ENCODE results near the gene NTN1.

NTN1 gene

GRCh38 chr17:9006175-9006767 is 15.0 kb upstream of the NTN1 start:
- DNase-seq = no peak

DNA sequence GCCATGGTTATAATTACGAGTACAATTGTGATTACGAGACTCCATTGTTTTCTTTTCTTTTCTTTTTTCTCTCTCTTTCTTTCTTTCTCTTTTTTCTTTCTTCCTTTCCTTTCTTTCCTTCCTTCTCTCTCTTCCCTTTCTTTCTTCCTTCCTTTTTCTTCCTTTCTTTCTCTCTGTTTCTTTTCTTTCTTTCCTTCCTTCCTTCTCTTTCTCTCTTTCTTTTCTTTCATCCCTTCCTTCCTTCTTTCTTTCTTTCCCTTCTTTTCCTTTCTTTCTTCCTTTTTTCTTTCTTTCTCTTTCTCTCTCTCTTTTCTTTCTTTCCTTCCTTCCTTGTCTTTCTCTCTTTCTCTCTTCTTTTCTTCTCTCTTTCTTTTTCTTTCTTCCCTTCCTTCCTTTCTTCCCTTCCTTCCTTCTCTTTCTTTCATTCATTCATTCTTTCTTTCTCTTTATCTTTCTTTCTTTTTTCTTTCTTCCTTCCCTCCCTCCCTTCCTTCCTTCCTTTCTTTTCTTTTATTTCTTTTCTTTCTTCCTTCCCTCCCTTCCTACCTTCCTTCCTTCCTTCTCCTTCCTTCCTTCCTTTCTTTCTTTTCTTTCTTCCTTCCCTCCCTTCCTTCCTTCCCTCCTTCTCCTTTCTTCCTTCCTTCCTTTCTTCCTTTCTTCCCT is 14.1 kb upstream of the NTN1 start:
- DNase-seq = no peak

- DNase-seq = no peak
These were observed 12.2 kb upstream of the NTN1 start for GRCh38 chr17:9009096-9009495.

GRCh38 chr17:9009737-9010136 is 11.6 kb upstream of the NTN1 start:
- DNase-seq = no peak

DNA sequence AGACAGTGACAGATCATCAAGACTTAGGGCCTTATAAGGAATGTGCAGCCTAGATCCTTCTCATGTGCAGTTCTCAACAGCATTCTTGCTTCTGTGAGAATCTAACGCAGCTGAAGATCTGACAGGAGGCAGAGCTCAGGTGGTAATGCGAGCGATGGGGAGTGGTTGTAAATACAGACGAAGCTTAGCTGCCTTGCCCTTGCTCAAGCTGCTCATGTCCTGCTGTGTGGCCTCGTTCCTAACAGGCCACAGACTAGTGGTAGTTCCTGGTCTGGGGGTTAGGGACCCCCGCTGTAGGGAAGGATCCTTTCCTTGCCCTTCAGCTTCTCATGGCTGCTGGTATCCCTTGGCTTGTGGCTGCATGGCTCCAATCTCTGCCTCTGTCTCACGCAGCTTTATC is 10.3 kb upstream of the NTN1 start:
- no peak for DNase-seq

DNA sequence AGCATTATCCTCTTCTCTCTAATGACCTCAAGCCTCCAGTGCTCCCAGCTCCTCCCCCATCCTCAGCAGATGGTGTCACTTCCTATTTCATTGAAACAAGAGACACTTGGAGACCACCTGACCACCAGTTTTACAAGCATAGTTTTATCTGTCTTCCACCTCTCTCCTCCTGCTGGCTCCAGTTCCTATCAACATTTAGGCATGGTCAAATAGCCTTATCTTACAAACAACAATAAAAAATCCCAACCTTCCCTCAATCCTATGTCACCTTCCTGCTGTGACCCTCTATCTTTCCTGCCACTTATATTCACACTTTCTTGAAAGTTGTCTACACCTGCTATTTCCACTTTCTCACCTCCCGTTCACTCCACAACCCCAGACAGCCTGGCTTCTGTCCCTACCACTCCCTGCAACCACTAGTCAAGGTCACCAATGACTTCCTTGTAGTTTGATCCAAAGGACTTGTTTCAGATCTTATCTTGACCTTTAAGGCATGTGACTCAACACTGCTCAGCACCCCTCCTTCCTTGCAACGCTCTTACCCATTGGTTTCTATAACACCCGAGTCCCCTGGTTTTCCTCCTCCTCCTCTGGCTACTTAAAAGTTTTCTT is 4.3 kb upstream of the NTN1 start:
- DNase-seq = no peak

DNA sequence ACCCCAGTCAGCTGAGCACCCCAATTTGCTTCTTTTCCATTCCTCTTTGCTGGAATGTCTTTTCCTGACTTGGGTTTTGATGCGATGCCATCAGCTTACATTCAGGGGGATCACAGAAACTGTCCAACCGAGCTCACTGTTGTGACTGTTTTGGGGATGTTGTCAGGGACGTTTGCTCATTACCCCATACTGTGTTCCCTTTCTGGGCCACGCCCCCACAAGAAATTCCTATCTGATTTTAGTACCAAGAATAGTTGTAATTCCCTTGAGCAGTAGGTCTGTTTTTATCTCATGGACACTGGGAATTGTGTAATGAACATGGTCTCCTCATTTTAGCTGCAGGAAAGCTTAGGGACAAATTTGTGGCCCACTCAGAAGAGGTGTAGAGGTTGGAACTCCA is 2.6 kb upstream of the NTN1 start:
- no peak for DNase-seq

- DNase-seq = no peak
These were observed 1.1 kb upstream of the NTN1 start for GRCh38 chr17:9020096-9020823.

DNA sequence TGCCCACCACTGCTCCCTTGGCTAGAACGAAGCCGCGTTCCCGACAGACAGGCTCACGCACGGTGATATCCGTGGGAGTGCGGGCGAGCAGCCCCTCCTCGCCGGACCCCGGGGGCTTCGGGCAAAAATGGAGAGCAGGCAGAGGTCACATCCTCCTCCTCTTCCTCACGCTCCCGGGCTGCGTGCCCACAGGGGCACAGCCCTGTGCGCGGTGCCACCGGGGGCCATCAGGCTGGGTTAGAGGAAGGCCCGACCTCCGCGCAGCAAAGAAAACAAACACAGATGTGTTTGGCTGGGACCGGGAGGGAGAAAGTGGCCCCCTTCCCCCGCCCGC is 519 bp upstream of the NTN1 start:
- no peak for DNase-seq

DNA sequence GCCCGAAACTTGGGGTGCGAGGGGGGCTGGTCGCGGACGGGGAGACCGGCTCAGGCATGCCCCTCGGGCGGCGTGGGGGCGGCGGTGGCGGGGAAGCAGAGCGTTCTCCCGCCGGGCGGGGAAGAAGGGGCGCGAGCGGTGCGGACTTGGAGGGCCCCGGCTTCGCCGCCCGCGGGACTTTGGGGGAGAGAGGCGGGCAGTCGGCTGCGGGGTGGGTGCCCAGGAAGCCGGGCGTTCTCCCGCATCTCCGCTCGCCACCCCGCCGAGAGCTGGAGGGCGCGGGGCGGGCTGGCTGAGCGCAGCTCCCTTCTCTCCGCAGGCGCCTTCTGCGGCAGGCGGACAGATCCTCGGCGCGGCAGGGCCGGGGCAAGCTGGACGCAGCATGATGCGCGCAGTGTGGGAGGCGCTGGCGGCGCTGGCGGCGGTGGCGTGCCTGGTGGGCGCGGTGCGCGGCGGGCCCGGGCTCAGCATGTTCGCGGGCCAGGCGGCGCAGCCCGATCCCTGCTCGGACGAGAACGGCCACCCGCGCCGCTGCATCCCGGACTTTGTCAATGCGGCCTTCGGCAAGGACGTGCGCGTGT is 772 bp downstream of the NTN1 start:
- DNase-seq = no peak

DNA sequence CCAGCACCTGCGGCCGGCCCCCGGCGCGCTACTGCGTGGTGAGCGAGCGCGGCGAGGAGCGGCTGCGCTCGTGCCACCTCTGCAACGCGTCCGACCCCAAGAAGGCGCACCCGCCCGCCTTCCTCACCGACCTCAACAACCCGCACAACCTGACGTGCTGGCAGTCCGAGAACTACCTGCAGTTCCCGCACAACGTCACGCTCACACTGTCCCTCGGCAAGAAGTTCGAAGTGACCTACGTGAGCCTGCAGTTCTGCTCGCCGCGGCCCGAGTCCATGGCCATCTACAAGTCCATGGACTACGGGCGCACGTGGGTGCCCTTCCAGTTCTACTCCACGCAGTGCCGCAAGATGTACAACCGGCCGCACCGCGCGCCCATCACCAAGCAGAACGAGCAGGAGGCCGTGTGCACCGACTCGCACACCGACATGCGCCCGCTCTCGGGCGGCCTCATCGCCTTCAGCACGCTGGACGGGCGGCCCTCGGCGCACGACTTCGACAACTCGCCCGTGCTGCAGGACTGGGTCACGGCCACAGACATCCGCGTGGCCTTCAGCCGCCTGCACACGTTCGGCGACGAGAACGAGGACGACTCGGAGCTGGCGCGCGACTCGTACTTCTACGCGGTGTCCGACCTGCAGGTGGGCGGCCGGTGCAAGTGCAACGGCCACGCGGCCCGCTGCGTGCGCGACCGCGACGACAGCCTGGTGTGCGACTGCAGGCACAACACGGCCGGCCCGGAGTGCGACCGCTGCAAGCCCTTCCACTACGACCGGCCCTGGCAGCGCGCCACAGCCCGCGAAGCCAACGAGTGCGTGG is 1.5 kb downstream of the NTN1 start:
- DNase-seq = no peak

- no peak for DNase-seq
These were observed 2.3 kb downstream of the NTN1 start for GRCh38 chr17:9023392-9024218.

DNA sequence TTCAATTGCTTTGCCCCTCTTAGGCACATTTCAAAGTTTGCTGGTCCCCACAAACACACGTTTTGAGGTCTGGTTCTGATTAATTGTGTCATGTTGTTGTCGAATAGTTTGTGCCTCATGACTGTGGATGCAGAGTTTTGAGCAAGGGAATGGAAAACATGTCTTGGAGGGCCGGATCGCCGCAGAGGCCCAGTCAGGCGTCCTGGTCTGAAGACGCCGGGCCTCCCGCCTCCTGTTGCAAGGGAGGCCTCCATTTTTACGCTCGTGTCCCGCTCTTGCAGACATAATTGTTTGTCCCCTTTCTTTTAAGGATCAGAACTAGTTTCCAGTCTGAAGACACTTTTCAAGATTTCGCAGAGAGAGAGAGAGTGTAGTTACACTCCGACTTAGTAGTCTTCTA is 3.2 kb downstream of the NTN1 start:
- no peak for DNase-seq

DNA sequence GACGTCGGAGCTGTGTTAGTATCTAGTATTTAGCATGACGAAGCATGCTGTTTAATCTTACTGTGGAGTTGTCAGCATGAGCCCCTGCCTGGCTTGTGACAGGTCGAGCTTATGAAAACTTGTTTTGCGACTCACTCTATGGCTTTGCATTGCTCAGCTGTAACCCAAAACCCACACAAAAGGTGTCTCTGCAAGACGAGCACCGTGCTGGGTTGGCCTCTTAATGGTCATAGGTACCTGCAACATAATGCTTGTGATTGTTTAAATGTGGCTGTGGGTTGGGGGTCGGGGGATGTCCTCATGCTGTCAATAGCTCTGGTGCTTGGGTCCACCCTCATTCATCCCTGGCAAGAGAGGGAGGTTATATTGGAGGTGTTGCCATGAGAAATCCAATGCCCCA is 5.4 kb downstream of the NTN1 start:
- no peak for DNase-seq

- DNase-seq = no peak
These were observed 7.1 kb downstream of the NTN1 start for GRCh38 chr17:9028202-9028987.

- DNase-seq = no peak
These were observed 7.8 kb downstream of the NTN1 start for GRCh38 chr17:9028988-9029570.

DNA sequence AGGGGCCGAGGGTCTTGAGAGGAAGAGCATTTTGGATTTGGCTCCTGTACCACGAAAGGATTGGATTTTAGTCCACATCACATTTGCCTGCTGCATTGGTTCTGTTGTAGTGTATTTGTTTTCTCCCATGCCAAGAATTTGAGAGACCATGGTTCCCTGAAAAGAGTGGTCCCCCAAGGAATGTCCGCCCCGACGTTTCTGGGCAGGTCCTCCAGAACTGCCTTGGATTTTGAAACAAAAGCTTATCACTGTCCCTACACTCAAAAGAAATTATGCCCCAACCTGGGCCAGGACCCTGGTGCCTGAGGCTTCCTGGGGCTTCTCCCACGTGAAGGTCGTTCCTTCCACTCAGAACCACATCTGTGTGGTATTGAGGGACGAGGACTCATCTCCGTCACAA is 10.8 kb downstream of the NTN1 start:
- DNase-seq = no peak

- DNase-seq = no peak
These were observed 11.3 kb downstream of the NTN1 start for GRCh38 chr17:9032583-9032982.

- no peak for DNase-seq
These were observed 13.9 kb downstream of the NTN1 start for GRCh38 chr17:9035249-9035648.

DNA sequence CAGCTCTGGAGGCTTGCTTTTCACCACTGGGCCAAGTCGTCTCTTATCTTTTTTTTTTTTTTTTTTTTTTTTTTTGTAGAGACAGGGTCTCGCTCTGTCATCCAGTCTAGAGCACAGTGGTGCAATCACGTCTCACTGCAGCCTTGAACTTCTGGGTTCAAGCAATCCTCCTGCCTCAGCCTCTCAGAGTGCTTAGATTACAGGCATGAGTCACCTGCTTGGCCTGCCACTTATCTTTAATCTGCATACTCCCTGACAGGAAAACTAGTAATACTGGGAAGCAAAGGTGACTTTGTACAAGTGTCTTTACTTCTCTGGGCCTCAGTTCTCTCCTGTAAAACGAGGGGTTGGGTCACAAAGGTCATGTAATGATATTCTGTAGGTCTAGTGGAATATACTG is 15.0 kb downstream of the NTN1 start:
- no peak for DNase-seq

- no peak for DNase-seq
These were observed 16.4 kb downstream of the NTN1 start for GRCh38 chr17:9037736-9038135.

All from cortex of kidney (tissue), 1 donor.